HUES64 (cell line): ENCODE measurements around the gene C6orf15.
A peak's percentile ranks its signal among the peaks of the same experiment; 100 is the strongest.
"Not testable (repeated sequence)": the region's sequence is repeated elsewhere in the genome, so short reads cannot be mapped to it uniquely, and the experiment has no call there.

Experiments
- H3K27ac ChIP-seq: 2 replicates; pipeline ENCODE4 v1.7.0; 2013; ENCODE audit warnings: low read depth, low read length, inconsistent platforms
- H3K27me3 ChIP-seq: 2 replicates; pipeline ENCODE4 v1.6.1; 2013; ENCODE audit warnings: mild to moderate bottlenecking, low read length; ENCODE audit not compliant: insufficient read depth
- H3K36me3 ChIP-seq: 2 replicates; pipeline ENCODE4 v1.6.1; 2013; ENCODE audit warnings: mild to moderate bottlenecking, low read length; ENCODE audit not compliant: insufficient read depth
- H3K4me1 ChIP-seq: 2 replicates; pipeline ENCODE4 v1.6.1; 2013; ENCODE audit warnings: mild to moderate bottlenecking, low read length, moderate library complexity; ENCODE audit not compliant: insufficient read depth
- H3K4me3 ChIP-seq: 2 replicates; pipeline ENCODE4 v1.5.1; 2013; ENCODE audit warnings: mild to moderate bottlenecking, low read length, moderate library complexity
- H3K9ac ChIP-seq: 2 replicates; pipeline ENCODE4 v1.6.1; 2013; ENCODE audit warnings: mild to moderate bottlenecking, low read depth, low read length
- H3K9me3 ChIP-seq: 2 replicates; pipeline ENCODE4 v1.6.1; 2013; ENCODE audit warnings: low read depth, low read length; ENCODE audit not compliant: insufficient read depth
- WGBS: fragments of 150-250, 120-280 bp; methylation state at CpG from one replicate; pipeline ENCODE4 v1.1.7; 2013; ENCODE audit warnings: missing lambda C conversion rate; 5-methylcytosine and 5-hydroxymethylcytosine counted together

The C6orf15 gene

DNA sequence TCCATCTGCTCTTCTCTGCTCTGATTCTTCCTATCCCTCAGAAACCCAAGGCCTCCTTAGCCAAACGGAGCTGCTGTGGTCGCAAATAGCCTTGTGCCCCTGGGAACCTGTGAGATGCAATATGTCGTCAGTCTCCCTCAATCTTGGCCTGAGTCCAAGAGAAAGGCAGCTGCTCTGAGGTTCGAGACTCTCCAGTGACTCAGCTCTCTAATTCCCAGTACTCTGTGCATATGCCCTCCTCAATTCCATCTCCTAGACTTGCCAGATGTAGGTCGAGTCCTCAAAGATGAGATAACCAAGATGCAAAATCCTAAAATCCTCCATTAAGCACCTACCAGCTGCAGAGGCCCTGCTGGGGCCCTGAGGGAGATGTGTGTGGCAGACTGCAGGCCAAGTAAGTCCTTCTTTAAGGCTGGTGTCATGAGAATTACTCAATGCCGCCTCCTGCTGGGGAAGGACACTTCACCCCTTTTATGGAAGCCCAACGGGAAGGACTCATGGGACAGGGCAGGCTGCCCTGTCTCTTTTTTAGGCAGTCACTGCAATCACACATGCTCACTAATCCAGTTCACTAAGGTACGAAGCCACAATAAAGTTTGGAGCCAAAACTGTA lies 28.5 kb downstream of the C6orf15 start:
- Histone ChIP-seq H3K36me3 (no peaks in the 10 kb centered on the region), H3K27ac (no peak overlapping the region), H3K9me3 (no peaks in the 10 kb centered on the region), H3K4me1 (peaks cover 11% of the 10 kb centered on the region), H3K9ac (no peak overlapping the region), H3K27me3 (no peaks in the 10 kb centered on the region), H3K4me3 (no peak overlapping the region)
- WGBS, result 69% methylated on average over 8 of the region's 8 CpGs

DNA sequence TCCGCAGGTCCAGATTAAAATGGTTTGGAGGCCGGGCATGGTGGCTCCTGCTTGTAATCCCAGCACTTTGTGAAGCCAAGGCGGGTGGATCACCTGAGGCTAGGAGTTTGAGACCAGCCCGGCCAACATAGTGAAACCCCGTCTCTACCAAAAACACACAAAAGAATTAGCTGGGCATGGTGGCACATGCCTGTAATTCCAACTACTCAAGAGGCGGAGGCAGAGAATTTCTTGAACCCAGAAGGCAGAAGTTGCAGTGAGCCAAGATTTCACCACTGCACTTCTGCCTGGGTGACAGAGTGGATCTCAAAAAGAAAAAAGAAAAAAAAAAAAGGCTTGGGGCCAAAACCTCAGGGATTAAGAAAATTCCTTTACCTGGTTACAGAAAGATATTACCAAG lies 30.5 kb downstream of the C6orf15 start:
- Histone ChIP-seq H3K9me3 (no peaks in the 10 kb centered on the region), H3K9ac (no peak overlapping the region), H3K27ac (no peak overlapping the region), H3K4me1 (peaks cover 6% of the 10 kb centered on the region; the same call in 1 of the 2 replicates), H3K36me3 (no peaks in the 10 kb centered on the region), H3K4me3 (no peak overlapping the region), H3K27me3 (no peaks in the 10 kb centered on the region)
- WGBS, result 85% methylated on average over 6 of the region's 6 CpGs

DNA sequence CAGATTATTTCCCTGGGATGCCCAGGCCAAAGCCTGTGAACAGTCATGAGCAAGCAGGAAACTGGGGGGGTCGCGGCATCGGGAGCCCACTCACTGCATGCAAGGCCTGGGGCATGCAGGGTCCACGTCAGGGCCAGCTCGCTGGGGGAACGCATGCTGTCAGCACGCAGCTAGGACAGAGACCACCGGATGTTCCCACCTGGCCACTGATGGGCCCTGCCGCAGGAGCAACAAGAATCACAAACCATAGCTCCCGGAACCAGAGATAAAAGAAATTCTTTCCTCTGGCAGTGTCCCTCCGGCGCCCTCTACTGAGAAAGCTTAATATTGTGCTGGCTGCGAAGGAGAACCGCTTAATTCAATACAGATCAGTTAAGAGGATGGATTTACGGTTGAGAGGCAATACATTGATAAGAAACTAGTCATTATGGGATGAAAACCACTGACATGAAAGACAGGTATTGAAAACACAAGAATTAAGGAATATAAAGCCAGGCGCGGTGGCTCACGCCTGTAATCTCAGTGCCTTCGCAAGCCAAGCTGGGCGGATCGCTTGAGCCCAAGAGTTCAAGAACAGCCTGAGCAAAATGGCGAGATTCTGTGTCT lies 32.6 kb downstream of the C6orf15 start:
- H3K27ac ChIP-seq, result no peak overlapping the region
- no peak overlapping the region for H3K4me3 ChIP-seq
- peaks cover 4% of the 10 kb centered on the region; the same call in 1 of the 2 replicates for H3K4me1 ChIP-seq
- WGBS, result 41% methylated on average over 22 of the region's 22 CpGs
- H3K9me3 ChIP-seq, result no peaks in the 10 kb centered on the region
- no peaks in the 10 kb centered on the region for H3K36me3 ChIP-seq
- H3K9ac ChIP-seq, result no peak overlapping the region
- H3K27me3 ChIP-seq, result no peaks in the 10 kb centered on the region

DNA sequence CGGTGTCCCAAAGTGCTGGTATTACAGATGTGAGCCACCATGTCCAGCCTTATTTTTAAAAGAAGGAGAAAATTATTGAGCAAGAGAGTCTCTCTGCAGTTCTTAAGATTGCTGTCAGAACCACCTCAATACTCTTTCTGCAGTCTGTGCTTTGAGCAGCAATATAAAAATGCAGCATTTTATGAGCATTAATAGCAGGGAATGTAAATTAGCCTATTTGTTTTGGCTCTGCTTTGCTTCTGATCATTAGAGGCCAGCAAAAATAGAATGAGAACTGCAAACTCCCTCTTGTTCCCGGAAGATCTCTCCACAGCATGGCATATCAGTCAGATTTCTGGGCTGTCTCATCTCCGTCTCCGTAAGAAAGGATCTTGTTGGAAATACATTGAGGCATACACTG lies 35.8 kb downstream of the C6orf15 start:
- Histone ChIP-seq H3K36me3 (no peaks in the 10 kb centered on the region), H3K4me1 (peaks cover 4% of the 10 kb centered on the region; the same call in 1 of the 2 replicates), H3K4me3 (no peak overlapping the region), H3K9me3 (no peaks in the 10 kb centered on the region), H3K9ac (no peak overlapping the region), H3K27me3 (no peaks in the 10 kb centered on the region), H3K27ac (no peak overlapping the region)
- 98% methylated on average over 4 of the region's 4 CpGs for WGBS

DNA sequence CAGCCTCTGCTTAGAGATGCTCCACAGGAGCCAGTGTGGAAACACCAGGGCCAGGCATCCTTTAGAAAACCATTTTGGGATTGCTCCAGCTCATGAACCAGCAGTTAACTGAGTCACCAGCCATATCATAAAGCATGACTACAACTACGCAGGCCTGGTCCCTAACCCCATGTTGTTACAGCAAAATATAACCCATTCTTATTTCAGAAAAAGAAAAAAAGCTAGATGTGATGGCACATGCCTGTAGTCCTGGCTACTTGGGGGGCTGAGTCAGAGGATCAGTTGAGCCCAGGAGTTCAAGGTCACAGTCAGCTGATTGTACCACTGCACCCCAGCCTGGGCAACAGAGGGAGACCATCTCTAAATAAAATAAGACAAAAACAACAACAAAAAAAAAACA lies 36.8 kb downstream of the C6orf15 start:
- H3K4me3 ChIP-seq, result no peak overlapping the region
- H3K27me3 ChIP-seq, result no peaks in the 10 kb centered on the region
- WGBS, result 94% methylated on average over 1 of the region's 1 CpG
- H3K27ac ChIP-seq, result no peak overlapping the region
- no peak overlapping the region for H3K9ac ChIP-seq
- H3K36me3 ChIP-seq, result no peaks in the 10 kb centered on the region
- peaks cover 8% of the 10 kb centered on the region for H3K4me1 ChIP-seq
- H3K9me3 ChIP-seq, result no peaks in the 10 kb centered on the region

DNA sequence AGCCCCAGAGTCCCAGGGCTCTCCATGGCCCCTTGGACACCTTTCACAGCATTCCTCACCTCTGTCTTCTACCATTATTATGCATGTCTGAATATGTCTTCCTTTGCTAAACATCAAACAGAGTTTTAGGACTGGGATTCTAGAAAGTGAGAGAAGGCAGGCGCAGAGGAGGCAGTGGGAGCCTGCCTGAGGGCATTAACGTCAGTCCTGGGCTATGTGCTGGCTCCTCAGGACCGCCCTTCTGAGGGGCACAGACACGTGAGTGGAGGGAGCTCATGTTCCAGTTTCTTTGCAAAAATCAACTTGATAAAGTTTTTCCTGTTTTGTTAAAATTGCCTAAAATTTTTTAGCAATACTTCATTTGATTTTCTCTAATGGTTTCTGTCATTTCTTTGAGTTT lies 38.0 kb downstream of the C6orf15 start:
- Histone ChIP-seq H3K4me1 (peaks cover 5% of the 10 kb centered on the region), H3K9me3 (no peaks in the 10 kb centered on the region), H3K9ac (no peak overlapping the region), H3K4me3 (no peak overlapping the region), H3K27me3 (no peaks in the 10 kb centered on the region), H3K36me3 (no peaks in the 10 kb centered on the region), H3K27ac (no peak overlapping the region)
- WGBS, result 58% methylated on average over 4 of the region's 4 CpGs

DNA sequence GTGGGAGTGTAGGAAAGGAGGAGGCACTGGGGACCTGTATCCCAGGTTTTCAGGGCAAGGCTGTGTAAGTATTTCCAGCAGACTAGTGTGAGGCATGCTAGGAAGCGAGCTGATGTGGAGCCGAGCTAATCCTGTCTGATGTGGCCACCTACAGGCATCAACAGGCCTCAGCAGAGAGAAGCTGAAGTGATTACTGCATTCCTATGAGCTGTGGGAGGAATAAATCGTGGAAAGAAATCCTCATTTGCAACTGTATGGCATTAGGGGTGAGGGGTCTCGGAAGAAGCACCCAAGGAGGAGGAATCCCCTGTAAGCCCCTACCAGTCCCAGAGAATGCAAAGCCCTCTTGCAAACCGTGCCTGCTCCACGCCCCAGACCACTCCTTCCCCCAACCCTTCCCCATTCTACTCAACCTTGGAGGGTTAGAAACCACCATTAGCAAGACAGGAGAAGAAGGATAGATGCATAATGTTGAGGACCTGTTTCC lies 41.6 kb downstream of the C6orf15 start:
- Histone ChIP-seq H3K9me3 (no peaks in the 10 kb centered on the region), H3K27me3 (no peaks in the 10 kb centered on the region), H3K36me3 (no peaks in the 10 kb centered on the region), H3K4me1 (peaks cover 5% of the 10 kb centered on the region), H3K9ac (0 out of 2 replicates have a peak overlapping the region, but pooled peaks have one; percentile 24), H3K4me3 (no peak overlapping the region), H3K27ac (peak overlapping the region; percentile 66)
- WGBS, result 8% methylated on average over 5 of the region's 6 CpGs

DNA sequence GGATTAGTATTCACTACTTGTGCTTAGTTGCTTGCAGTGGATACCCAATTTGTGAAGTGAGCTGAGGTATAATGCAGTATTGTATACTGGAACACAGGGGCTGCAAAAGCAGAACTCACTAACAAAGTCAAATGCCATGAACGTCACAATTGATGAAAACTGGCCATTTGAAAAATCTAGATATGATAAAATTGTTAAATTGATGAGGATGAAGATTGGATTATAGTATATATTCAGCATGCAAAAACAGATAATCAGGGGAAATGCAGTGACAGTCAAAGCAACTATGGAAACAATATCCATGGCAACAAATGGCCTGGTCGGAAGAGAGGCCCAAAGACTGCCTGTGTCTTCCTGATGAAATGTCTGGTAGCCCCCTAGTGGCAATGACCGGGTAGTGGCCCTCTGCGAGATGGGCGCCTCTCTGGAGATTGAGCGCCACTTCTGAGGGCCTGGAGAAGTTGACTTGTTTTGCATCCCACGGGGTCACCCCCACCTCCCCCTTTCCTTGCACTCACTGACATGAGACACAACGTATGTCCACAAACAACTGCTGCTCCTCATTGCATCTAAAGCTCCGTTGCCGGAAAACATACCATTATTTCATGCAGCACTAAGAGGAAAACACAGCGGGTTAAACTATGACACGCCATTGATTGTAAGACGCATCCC lies 43.6 kb downstream of the C6orf15 start:
- Histone ChIP-seq H3K4me3 (no peak overlapping the region), H3K36me3 (no peaks in the 10 kb centered on the region), H3K9me3 (no peaks in the 10 kb centered on the region), H3K4me1 (peaks cover 5% of the 10 kb centered on the region), H3K9ac (no peak overlapping the region), H3K27me3 (no peaks in the 10 kb centered on the region), H3K27ac (no peak overlapping the region)
- WGBS, result 41% methylated on average over 11 of the region's 13 CpGs

DNA sequence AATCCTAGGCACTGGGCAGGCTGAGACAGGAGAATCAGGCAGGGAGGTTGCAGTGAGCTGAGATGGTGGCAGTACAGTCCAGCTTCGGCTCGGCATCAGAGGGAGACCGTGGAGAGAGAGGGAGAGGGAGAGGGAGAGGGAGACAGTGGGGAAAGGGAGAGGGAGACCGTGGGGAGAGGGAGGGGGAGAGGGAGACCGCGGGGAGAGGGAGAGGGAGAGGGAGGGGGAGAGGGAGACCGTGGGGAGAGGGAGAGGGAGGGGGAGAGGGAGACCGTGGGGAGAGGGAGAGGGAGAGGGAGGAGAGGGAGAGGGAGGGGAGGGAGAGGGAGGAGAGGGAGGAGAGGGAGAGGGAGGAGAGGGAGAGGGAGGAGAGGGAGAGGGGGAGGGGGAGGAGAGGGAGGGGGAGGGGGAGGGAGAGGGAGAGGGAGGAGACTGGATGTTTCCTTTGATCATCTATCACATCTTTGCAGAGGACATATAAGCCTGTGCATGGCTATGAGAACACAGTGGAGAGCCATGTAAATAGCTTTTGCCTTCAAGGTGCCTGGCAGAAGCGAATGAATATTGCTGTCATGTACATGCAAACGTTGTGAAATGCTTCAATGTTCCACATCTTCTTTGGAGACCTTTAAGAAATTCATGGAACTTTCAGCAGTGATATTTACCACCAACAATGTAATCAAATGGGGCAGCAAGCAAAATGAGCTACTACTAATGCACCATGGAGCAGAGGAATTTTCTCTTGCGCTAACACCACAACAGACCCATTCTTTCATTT lies 44.3 kb downstream of the C6orf15 start:
- not testable (repeated sequence) for H3K27ac ChIP-seq, H3K9me3 ChIP-seq, H3K36me3 ChIP-seq, H3K4me1 ChIP-seq, H3K9ac ChIP-seq, H3K4me3 ChIP-seq, H3K27me3 ChIP-seq
- WGBS, result 97% methylated on average over 6 of the region's 11 CpGs

DNA sequence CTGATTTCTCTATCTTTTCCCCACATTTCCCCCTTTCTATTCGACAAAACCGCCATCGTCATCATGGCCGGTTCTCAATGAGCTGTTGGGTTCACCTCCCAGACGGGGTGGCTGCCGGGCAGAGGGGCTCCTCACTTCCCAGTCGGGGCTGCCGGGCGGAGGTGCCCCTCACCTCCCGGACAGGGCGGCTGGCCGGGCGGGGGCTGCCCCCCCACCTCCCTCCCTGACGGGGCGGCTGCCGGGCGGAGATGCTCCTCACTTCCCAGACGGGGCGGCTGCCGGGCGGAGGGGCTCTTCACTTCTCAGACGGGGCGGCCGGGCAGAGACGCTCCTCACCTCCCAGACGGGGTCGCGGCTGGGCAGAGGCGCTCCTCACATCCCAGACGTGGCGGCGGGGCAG lies 45.3 kb downstream of the C6orf15 start:
- H3K9me3 ChIP-seq, H3K9ac ChIP-seq, H3K36me3 ChIP-seq, H3K27me3 ChIP-seq, H3K4me1 ChIP-seq, H3K4me3 ChIP-seq, H3K27ac ChIP-seq: not testable (repeated sequence)
- WGBS, result 93% methylated on average over 32 of the region's 32 CpGs

DNA sequence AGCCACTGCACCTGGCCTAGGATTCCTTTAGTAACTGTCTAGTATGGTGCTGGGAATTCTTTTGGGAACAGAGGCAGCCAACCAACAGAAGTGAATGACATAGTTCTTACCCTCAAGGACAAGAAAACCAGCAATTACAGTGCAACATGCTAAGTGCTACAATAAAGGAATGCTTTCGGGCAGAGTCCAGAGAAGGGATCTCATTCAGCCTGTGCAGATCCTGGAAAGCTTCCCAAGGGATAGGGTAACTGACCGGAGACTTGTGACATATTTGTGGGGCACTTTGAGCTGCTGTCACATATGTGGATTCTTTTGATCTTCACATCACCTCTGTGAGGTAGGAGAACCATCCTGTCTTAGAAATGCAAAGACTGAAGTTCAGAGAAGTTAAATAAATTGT lies 46.8 kb downstream of the C6orf15 start:
- Histone ChIP-seq H3K4me3 (no peak overlapping the region), H3K27ac (no peak overlapping the region), H3K9me3 (no peaks in the 10 kb centered on the region), H3K9ac (no peak overlapping the region), H3K4me1 (no peaks in the 10 kb centered on the region; the same call in 1 of the 2 replicates), H3K27me3 (no peaks in the 10 kb centered on the region), H3K36me3 (no peaks in the 10 kb centered on the region)
- WGBS, result 66% methylated on average over 2 of the region's 2 CpGs
